GM19035 (cell line): ENCODE data around the gene MEGF8.

Experiments
- ATAC-seq: cut with Tn5 transposase; IDR thresholded peaks from one replicate; pipeline ENCODE4 v1.9.1; 2021; ENCODE audit not compliant: unreplicated experiment

The MEGF8 gene

GRCh38 chr19:42303101-42303464, 22.4 kb upstream of the MEGF8 start:
- ATAC-seq = no peak

- no peak for ATAC-seq
Observed at GRCh38 chr19:42303876-42304275, 21.6 kb upstream of the MEGF8 start.

- no peak for ATAC-seq
Observed at GRCh38 chr19:42306646-42307045, 18.8 kb upstream of the MEGF8 start.

GRCh38 chr19:42309686-42310085, 15.7 kb upstream of the MEGF8 start:
- no peak for ATAC-seq

GRCh38 chr19:42311657-42312056, 13.8 kb upstream of the MEGF8 start:
- no peak for ATAC-seq

- ATAC-seq = no peak
Observed at GRCh38 chr19:42312370-42312769, 13.1 kb upstream of the MEGF8 start.

GRCh38 chr19:42313096-42313839, 12.2 kb upstream of the MEGF8 start, which contains the start of gene TMEM145:
Gene TMEM145, plus strand, starts transcription at chr19:42313309. Its CDS starts 68 bp downstream, at chr19:42313377.
- no peak for ATAC-seq

GRCh38 chr19:42313840-42314755, 11.3 kb upstream of the MEGF8 start:
- no peak for ATAC-seq

GRCh38 chr19:42315024-42315423, 10.4 kb upstream of the MEGF8 start:
- no peak for ATAC-seq

- ATAC-seq = no peak
Observed at GRCh38 chr19:42316223-42317211, 8.9 kb upstream of the MEGF8 start.

- ATAC-seq = no peak
Observed at GRCh38 chr19:42317535-42317934, 7.9 kb upstream of the MEGF8 start.

- no peak for ATAC-seq
Observed at GRCh38 chr19:42322305-42322704, 3.1 kb upstream of the MEGF8 start.

- ATAC-seq = no peak
Observed at GRCh38 chr19:42323473-42323851, 2.0 kb upstream of the MEGF8 start.

- ATAC-seq = no peak
Observed at GRCh38 chr19:42323852-42324654, 1.4 kb upstream of the MEGF8 start.

GRCh38 chr19:42324655-42325307, 654 bp upstream of the MEGF8 start:
- ATAC-seq = no peak

- peak; percentile 14 for ATAC-seq
Observed at GRCh38 chr19:42325896-42326771, 699 bp downstream of the MEGF8 start.

GRCh38 chr19:42326969-42327368, 1.5 kb downstream of the MEGF8 start:
- ATAC-seq = no peak

- ATAC-seq = no peak
Observed at GRCh38 chr19:42327381-42327780, 1.9 kb downstream of the MEGF8 start.

- no peak for ATAC-seq
Observed at GRCh38 chr19:42328106-42328505, 2.7 kb downstream of the MEGF8 start.
